ENCODE measurements around the gene CHCHD5.

The CHCHD5 gene

DNA sequence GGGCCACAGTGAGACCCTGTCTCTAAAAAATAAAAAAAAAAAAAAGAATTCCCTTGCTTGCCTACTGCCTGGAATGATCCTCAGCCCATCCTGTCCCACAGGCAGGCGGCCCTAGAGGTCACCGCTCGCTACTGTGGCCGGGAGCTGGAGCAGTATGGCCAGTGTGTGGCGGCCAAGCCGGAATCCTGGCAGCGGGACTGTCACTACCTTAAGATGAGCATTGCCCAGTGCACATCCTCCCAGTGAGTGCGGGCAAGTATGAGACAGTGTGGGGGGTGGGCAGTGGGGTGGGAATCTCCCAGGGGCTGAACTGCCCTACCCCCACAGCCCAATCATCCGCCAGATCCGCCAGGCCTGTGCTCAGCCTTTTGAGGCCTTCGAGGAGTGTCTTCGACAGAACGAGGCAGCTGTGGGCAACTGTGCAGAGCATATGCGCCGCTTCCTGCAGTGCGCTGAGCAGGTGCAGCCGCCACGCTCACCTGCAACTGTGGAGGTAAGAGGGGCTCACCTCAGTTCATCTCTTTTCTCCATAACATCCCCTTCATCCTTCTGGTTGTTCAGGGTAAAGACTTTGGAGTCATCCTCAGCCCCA is 1.6 kb downstream of the CHCHD5 start:
- TF ChIP-seq, protein P1, sequence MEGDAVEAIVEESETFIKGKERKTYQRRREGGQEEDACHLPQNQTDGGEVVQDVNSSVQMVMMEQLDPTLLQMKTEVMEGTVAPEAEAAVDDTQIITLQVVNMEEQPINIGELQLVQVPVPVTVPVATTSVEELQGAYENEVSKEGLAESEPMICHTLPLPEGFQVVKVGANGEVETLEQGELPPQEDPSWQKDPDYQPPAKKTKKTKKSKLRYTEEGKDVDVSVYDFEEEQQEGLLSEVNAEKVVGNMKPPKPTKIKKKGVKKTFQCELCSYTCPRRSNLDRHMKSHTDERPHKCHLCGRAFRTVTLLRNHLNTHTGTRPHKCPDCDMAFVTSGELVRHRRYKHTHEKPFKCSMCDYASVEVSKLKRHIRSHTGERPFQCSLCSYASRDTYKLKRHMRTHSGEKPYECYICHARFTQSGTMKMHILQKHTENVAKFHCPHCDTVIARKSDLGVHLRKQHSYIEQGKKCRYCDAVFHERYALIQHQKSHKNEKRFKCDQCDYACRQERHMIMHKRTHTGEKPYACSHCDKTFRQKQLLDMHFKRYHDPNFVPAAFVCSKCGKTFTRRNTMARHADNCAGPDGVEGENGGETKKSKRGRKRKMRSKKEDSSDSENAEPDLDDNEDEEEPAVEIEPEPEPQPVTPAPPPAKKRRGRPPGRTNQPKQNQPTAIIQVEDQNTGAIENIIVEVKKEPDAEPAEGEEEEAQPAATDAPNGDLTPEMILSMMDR (IDR thresholded peaks at IDR 0.05; ENCODE audit: low read depth, low read length, missing control alignments), result no peak
- DNase-seq (ENCODE audit: low read depth), result no peak
- H3K4me3 ChIP-seq (ENCODE audit: low read depth, low read length), result no peak overlapping the region

DNA sequence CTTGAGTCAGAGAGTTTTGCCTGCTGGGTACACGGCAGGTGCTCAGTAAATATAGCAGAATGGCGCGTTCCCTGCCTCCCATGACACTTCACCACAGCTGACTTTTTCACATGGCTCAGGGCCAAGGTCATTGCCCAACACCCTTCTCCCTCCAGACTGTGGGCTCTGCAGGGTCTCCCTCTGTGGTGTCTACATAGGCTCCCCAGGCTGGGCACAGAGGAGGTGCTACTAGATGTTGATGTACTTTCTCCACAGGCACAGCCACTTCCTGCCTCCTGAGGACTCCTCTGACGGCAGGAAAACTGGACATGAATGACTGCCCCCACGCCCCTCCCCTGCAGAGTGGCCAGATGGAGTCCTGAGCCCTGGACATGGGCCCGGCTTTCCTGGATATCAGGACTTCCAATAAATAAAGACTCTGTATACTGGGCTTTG is 4.2 kb downstream of the CHCHD5 start:
- no peak for DNase-seq (ENCODE audit: low read depth)
- no peak overlapping the region for H3K4me3 ChIP-seq (ENCODE audit: low read depth, low read length)
- TF ChIP-seq, protein P1 (IDR thresholded peaks at IDR 0.05; ENCODE audit: low read depth, low read length, missing control alignments), result no peak

DNA sequence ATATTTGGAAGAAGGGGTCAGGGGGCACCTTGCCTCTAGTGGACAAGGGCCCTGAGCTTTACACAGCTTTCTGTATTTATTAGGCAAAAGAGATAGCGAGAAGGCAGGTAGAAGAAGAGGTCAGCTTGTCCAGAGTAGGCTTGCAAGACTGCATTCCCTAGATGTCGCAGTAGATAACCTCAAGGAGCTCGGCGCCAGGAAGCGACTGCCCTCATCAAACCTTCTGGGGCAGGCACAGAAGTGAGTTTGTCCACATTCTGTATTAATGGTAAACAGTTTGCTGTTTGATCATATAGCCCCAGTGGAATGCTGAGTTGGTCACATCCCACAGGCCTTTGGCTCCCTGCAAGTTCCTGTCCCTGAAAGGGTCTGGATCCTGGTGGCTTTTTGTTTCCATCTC is 7.0 kb downstream of the CHCHD5 start:
- no peak overlapping the region for H3K4me3 ChIP-seq (ENCODE audit: low read depth, low read length)
- DNase-seq (ENCODE audit: low read depth), result no peak
- TF ChIP-seq, protein P1 (IDR thresholded peaks at IDR 0.05; ENCODE audit: low read depth, low read length, missing control alignments), result no peak

DNA sequence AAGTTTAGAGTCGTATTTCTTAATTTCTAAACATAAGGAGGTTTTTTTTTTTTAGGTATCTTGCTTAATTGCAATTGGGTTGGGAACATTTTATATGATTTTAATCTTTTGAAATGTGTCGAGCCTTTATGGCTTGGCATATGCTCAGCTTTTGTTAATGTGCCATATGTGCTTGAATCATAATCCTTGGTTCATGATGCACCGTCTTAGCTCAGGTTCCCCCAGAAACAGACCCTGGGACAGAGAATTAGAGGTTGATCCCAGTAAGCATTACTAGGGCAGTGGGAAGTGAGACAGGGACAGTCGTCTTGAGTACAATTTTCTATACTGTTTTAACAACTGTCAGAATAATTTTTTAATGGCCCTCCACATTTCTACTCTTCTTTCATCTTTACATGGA is 9.3 kb downstream of the CHCHD5 start:
- DNase-seq (ENCODE audit: low read depth), result no peak
- no peak overlapping the region for H3K4me3 ChIP-seq (ENCODE audit: low read depth, low read length)
- TF ChIP-seq, protein P1 (IDR thresholded peaks at IDR 0.05; ENCODE audit: low read depth, low read length, missing control alignments), result no peak

DNA sequence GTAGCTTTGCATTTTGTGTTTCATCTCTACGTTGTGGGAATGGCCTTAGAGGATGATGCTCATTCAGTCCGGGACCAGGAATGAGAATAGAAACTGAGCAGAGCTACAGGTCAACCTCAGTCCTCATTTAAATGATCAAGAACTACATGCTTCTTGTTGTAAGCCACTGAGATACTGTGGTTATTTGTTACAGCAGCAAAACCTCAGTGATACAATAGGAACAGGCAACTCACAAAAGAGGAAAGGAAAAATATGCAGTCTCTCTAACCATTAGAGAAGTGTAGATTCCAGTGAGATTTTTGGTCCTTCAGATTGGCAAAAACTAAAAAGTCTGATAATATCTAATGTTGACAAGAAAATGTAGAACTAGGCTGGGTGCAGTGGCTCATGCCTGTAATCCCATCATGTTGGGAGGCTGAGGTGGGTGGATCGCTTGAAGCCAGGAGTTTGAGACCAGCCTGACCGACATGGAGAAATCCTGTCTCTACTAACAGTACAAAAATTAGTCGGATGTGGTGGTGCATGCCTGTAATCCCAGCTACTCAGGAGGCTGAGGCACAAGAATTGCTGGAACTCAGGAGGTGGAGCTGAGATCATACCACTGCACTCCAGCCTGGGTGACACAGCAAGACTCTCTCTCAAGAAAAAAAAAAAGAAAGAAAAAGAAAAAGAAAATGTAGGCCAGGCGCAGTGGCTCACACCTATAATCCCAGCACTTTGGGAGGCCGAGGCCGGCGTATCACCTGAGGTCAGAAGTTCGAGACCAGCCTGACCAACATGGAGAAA is 13.3 kb downstream of the CHCHD5 start:
- H3K4me3 ChIP-seq (ENCODE audit: low read depth, low read length), result no peak overlapping the region
- TF ChIP-seq, protein P1 (IDR thresholded peaks at IDR 0.05; ENCODE audit: low read depth, low read length, missing control alignments), result no peak
- DNase-seq (ENCODE audit: low read depth), result no peak

DNA sequence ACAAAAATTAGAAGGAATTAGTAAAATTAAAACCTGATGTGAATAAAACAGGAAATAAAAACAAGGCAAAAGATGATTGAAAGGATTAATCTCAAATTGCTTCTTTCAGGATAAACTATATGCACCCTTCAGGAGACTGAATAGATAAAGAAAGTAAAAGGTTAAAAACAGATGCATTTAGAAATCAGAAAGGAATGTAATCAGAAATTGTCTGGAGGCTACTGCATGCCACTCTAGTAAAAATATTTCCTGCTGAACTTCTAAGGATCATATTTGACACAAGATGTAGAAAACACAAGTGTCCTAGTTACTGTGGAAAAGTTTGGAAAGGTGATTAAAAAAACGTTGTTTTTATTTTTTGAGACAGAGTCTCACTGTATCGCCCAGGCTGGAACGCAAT is 16.2 kb downstream of the CHCHD5 start:
- no peak for DNase-seq (ENCODE audit: low read depth)
- TF ChIP-seq, protein P1 (IDR thresholded peaks at IDR 0.05; ENCODE audit: low read depth, low read length, missing control alignments), result no peak
- H3K4me3 ChIP-seq (ENCODE audit: low read depth, low read length), result no peak overlapping the region

Data from GM12864 (cell line).